CD4-positive, alpha-beta T cell treated with Interleukin-4 for 4 hours (primary cell): ENCODE data around the gene LILRA2.
A peak's percentile ranks its signal among the peaks of the same experiment; 100 is the strongest.
"Not testable (repeated sequence)": the region's sequence is repeated elsewhere in the genome, so short reads cannot be mapped to it uniquely, and the experiment has no call there.

Experiments used
- DNase-seq: peaks from one replicate; pipeline ENCODE4 v3.0.0-alpha.2; 2020

LILRA2 gene

GRCh38 chr19:54573330-54573872, at the start of gene LILRA2:
TSS of gene LILRA2 (plus strand) at chr19:54573790. CDS start at chr19:54573879, 89 bp downstream.
- no peak for DNase-seq

GRCh38 chr19:54525636-54526035, 48.0 kb upstream of the LILRA2 start:
- DNase-seq, result no peak

GRCh38 chr19:54526972-54527371, 46.6 kb upstream of the LILRA2 start:
- DNase-seq, result no peak

GRCh38 chr19:54530866-54531265, 42.7 kb upstream of the LILRA2 start:
- no peak for DNase-seq

- peak; percentile 27 for DNase-seq
These were observed 41.1 kb upstream of the LILRA2 start for GRCh38 chr19:54532528-54532927.

GRCh38 chr19:54533476-54533875, 40.1 kb upstream of the LILRA2 start:
- no peak for DNase-seq

- no peak for DNase-seq
These were observed 39.4 kb upstream of the LILRA2 start for GRCh38 chr19:54534156-54534555.

GRCh38 chr19:54535601-54536000, 38.0 kb upstream of the LILRA2 start:
- no peak for DNase-seq

- no peak for DNase-seq
These were observed 36.6 kb upstream of the LILRA2 start for GRCh38 chr19:54536956-54537355.

- no peak for DNase-seq
These were observed 31.9 kb upstream of the LILRA2 start for GRCh38 chr19:54541712-54542111.

- DNase-seq, result no peak
These were observed 24.8 kb upstream of the LILRA2 start for GRCh38 chr19:54548806-54549205.

GRCh38 chr19:54549224-54549623, 24.4 kb upstream of the LILRA2 start:
- no peak for DNase-seq

- peak; percentile 69 for DNase-seq
These were observed 22.3 kb upstream of the LILRA2 start for GRCh38 chr19:54551293-54551692.

GRCh38 chr19:54551950-54552912, 21.4 kb upstream of the LILRA2 start:
- no peak for DNase-seq

GRCh38 chr19:54552913-54553310, 20.7 kb upstream of the LILRA2 start:
- DNase-seq, result no peak

GRCh38 chr19:54554006-54554405, 19.6 kb upstream of the LILRA2 start:
- DNase-seq, result no peak

GRCh38 chr19:54554896-54555295, 18.7 kb upstream of the LILRA2 start:
- DNase-seq, result no peak

- no peak for DNase-seq
These were observed 17.4 kb upstream of the LILRA2 start for GRCh38 chr19:54556194-54556593.

- no peak for DNase-seq
These were observed 15.3 kb upstream of the LILRA2 start for GRCh38 chr19:54558339-54558738.

GRCh38 chr19:54560881-54561385, 12.7 kb upstream of the LILRA2 start:
- DNase-seq, result no peak

- no peak for DNase-seq
These were observed 11.8 kb upstream of the LILRA2 start for GRCh38 chr19:54561840-54562239.

- not testable (repeated sequence) for DNase-seq
These were observed 10.4 kb upstream of the LILRA2 start for GRCh38 chr19:54563206-54563605.

GRCh38 chr19:54570316-54570715, 3.3 kb upstream of the LILRA2 start:
- no peak for DNase-seq
